HG03060 (cell line): Measurements from ENCODE around the gene MRGPRF.

Experiments
- ATAC-seq: cut with Tn5 transposase; IDR thresholded peaks from one replicate; pipeline ENCODE4 v1.9.1; 2021; ENCODE audit warnings: low read depth, moderate number of reproducible peaks; ENCODE audit not compliant: unreplicated experiment

Gene MRGPRF

GRCh38 chr11:68969386-68969785, 43.7 kb downstream of the MRGPRF start:
- no peak for ATAC-seq

- ATAC-seq, result no peak
These were observed 44.5 kb downstream of the MRGPRF start for GRCh38 chr11:68968306-68969250.

GRCh38 chr11:68966894-68967780, 45.9 kb downstream of the MRGPRF start:
- no peak for ATAC-seq

GRCh38 chr11:68965901-68966853, 46.9 kb downstream of the MRGPRF start:
- ATAC-seq, result no peak

GRCh38 chr11:68963779-68964178, 49.3 kb downstream of the MRGPRF start:
- no peak for ATAC-seq

- no peak for ATAC-seq
These were observed 50.4 kb downstream of the MRGPRF start for GRCh38 chr11:68962527-68963250.

GRCh38 chr11:68961245-68961644, 51.8 kb downstream of the MRGPRF start:
- no peak for ATAC-seq

- ATAC-seq, result no peak
These were observed 52.6 kb downstream of the MRGPRF start for GRCh38 chr11:68960294-68961071.

- no peak for ATAC-seq
These were observed 53.4 kb downstream of the MRGPRF start for GRCh38 chr11:68959465-68960293.

GRCh38 chr11:68958211-68958610, 54.8 kb downstream of the MRGPRF start:
- no peak for ATAC-seq

GRCh38 chr11:68956547-68957254, 56.3 kb downstream of the MRGPRF start:
- no peak for ATAC-seq

- ATAC-seq, result no peak
These were observed 56.9 kb downstream of the MRGPRF start for GRCh38 chr11:68956142-68956541.

- no peak for ATAC-seq
These were observed 57.5 kb downstream of the MRGPRF start for GRCh38 chr11:68955607-68955958.

GRCh38 chr11:68954836-68955606, 58.0 kb downstream of the MRGPRF start:
- no peak for ATAC-seq
